NCI-H1694 treated with DMSO at 0.1 percent for 48 hours (cell line): Measurements from ENCODE around the gene CCT8.

ENCODE experiments used
- DNase-seq: peaks from one replicate; lab custom pipeline; 2025; lab: John Stamatoyannopoulos, UW

CCT8 gene, protein sequence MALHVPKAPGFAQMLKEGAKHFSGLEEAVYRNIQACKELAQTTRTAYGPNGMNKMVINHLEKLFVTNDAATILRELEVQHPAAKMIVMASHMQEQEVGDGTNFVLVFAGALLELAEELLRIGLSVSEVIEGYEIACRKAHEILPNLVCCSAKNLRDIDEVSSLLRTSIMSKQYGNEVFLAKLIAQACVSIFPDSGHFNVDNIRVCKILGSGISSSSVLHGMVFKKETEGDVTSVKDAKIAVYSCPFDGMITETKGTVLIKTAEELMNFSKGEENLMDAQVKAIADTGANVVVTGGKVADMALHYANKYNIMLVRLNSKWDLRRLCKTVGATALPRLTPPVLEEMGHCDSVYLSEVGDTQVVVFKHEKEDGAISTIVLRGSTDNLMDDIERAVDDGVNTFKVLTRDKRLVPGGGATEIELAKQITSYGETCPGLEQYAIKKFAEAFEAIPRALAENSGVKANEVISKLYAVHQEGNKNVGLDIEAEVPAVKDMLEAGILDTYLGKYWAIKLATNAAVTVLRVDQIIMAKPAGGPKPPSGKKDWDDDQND

DNA sequence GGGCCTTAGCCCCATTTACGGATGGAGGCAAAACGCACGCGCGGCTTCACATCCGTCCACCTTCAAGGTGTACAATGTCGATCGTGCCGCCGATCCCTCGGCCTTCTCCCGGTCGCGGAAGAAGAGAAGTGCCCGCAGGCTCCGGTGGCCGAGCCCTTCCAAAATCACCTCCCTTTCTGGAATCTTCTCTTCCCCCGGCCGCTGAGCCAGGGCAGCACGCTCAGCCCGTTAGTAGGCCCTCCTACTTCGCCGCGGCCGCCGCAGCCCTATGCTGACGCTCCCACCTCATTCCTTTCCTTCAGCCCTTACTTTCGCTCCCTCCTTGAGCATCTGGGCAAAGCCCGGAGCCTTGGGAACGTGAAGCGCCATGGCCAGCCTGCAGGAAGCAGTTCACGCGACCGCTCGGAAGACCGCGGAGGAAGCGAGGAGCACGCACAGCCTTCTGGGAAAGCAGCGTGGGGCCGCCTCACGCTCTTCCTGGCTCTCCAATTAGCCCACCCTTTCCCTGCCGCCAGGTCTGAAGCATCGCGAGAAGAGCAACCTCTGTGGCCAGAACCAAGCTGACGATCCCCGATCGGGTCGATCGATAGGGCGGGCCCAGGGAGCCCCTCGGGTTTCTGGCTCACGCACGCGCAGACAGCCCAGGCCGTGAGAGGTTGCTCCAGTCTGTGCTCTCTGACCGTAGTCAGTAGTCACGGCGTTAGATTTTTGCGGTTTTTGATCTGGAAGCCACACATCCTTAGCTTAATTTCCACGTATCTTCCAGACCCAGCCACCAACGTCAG lies at the start of gene CCT8:
TSS of gene CCT8 (minus strand) at position 427 of the 785 bp plus-strand sequence. CDS start at position 369, 58 bp downstream.
- DNase-seq: peak; percentile 100

DNA sequence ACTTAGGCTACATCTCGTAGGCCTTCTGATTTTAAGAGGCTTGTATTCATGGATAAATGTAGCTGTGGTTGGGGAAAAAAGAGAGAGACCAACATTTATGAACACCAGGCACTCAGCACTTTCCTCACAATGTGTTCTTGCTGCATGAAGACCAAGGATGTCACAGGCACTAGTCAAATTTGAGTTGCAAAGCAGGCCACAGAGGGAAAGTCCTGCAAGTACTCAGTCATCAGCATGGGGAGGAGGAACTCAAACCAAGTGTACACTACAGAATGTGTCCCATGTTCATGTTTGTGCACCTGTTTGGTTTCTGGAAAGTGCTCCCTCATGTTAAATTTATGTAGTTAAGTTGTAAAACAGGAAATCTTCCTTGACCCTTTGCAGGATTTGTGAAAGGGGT lies 48.3 kb upstream of the CCT8 start:
- no peak for DNase-seq

DNA sequence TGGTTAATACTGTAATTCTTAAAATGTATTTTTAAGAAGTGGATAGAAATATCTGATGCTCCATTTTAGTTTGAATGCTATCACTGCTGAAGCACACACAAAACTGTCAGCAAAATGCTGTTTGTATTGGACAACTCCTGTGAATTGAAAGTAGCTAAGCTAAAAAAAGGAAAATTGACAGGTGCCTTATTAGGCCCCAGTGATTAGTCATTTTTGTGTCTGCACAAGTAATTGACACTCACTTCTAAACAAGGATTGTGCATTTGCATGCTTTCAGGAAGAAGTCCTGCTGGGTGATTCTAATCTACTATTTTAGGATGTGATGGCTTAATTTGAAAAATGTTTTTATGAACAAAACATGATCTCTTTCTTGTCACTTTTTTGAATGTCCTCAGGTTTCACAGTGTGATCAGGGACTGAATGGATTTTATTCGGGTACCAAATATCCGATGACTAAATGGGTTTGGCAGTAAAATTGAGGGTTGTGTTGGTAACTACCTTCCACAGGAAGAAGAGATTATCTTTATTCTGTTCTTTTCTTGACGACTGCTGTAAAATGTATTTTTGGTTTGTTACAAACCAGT lies 44.0 kb upstream of the CCT8 start:
- no peak for DNase-seq

DNA sequence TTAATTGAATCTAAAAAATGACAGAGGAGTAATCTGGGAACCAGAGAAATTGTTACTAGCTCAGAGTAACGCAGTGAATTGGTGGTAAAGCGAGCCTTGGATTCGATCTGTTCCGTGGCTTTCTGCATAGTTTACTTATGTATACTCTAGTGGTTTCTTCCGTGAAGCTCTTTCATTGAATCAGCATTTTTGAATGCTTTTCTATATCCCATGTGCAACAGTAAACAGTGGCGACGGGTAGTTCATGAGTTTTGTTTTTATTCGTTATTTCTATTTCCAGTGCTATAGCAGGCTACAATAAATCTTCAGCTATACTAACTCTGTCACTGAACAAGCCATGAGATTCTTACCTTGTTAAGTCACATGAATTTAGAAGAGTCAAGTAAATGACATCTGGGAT lies 42.5 kb upstream of the CCT8 start:
- DNase-seq: no peak

DNA sequence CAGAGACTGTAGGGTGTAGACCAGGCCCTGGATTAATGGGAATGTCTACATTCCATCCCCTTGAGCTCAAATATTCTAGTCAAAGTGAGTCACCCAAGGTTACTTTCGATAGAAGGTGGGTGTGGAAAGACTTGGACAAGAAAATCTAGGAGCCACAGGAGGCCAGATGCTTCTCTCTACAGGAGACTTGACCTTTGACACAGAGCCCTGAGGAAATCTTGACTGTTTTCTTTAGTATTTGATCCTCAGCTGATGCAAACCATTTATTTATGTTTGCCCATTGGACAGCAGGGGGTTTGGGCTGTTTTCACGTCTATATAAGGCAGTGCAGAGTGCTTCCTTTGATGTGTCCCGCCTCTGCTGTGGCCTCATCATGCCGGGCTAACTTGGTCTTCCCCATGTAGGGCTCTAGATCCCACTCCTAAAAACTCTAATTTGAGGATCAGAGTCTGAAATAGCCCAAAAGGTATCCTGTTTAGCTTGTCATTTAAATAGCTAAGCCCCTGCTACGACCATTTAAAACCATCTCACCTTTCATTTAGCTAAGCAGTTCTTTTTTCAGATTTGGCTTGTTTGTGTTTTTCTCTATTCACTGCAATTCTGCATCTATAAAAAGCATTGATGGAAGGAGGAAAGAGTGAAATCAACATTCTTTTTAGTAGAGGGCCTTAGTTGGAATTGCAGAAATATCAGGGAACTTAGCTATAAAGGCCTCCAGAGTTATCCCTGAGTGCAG lies 41.5 kb upstream of the CCT8 start:
- no peak for DNase-seq

DNA sequence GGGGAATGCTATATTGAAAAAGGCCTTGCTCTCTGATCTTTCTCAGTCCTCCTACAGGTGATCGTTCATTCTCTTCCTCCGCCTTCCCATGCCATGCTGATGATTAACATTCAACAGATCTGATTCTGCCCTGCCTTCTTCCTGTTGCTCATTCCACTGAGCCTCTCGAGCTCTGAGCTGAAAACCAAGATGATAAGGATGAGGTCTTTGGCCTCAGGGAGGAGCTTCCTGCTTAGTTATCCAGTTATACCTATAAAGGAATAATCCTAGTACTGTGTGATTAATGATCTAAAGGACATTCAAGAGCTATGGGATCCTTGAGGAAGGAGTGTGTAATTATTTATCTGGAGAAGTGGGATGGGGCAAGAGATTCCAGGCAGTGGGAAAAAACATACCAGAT lies 31.8 kb upstream of the CCT8 start:
- no peak for DNase-seq

DNA sequence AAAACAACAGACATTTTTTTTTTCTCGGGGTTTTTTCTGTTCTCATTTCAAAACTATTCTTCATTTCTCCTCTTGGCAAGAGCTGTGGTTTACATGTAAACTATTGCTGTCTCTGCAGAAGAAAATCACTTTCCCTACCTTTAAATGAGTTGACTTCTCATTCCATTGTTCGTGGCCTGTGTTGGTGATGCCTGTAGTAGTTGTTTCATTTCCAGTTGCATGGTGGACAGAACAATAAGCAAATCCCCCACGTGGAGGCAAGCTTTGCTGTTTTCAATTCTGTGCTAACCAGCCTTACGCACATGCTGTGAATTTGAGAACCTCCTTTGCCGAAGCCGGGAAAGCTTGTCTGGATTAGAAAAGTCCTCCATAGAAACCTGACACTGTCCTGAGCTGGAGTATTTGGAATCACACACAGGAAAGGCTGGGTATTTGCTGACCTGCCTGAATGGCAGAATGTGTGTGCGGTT lies 30.8 kb upstream of the CCT8 start:
- no peak for DNase-seq

DNA sequence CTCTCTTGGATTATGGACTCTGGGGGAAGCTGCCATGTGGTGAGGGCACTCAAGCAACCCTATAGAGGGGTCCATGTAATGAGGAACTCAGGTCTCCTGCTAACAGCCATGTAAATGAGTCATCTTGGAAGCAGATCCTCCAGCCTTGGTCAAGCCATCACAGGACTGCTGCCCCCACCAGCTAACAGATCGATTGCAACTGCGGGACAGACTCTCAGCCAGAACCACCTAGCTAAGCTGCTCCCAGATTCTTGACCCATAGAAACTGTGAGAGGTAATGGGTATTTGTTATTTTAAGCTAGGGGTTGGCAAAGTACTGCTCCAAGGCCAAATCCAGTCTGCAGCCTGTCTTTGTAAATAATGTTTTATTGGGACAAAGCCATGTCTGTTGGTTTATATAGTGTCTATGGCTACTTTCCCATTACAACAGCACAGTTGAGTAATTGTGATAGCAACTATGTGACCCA lies 29.4 kb upstream of the CCT8 start:
- DNase-seq: no peak

DNA sequence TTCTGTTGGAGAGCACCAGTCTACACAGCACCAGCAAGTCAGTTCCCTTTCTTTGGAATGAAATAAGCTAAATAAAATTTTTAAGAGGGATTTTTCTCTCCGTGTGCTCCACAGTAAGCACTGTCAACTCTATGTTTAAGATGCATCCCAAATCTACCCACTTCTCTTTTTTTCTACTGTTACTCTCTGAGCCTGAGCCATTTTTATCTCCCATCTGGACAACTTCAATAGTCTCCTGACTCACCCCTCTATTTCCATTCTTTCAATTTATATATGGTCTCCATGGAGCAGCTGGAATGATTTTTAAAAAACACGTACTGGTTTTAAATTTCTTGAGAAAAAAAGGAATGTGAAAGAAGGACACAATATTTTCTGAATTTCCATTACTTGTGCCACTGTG lies 24.7 kb upstream of the CCT8 start:
- no peak for DNase-seq

DNA sequence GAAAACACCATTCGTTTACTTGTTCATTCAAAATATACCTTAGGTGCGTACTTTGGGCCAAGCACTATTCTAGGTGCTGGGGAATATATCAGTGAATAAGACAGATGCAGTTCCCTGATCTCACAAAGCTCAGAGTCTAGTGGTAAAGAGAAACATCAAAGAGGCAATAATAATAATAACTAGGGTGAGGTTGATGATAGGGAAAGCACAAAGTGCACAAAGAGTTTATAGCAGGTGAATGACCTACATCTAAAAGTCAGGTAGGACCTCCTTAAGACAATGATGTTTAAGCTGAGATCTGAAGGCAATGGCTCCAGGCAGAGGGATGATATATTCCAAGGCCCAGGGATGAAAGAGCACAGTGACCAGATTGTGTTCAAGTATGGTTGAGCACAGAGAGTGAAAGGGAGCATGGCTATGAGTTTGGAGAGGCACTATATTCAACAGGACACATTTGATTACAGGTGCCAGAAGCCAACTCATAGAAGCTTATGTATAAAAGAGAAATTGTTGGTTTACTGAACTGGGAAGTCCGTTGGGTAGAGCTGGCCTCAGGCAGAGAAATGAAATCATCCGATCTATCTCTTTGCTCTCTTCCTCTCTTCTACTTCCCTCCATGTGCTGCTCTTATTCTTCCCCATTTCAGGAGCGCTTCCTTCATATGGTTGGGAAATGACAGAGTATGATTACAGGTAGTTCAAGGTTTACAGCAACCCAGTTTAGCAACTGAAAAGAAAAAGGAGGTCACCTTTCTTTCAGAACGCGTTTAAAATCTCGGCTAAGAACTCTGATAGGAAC lies 23.0 kb upstream of the CCT8 start:
- no peak for DNase-seq

DNA sequence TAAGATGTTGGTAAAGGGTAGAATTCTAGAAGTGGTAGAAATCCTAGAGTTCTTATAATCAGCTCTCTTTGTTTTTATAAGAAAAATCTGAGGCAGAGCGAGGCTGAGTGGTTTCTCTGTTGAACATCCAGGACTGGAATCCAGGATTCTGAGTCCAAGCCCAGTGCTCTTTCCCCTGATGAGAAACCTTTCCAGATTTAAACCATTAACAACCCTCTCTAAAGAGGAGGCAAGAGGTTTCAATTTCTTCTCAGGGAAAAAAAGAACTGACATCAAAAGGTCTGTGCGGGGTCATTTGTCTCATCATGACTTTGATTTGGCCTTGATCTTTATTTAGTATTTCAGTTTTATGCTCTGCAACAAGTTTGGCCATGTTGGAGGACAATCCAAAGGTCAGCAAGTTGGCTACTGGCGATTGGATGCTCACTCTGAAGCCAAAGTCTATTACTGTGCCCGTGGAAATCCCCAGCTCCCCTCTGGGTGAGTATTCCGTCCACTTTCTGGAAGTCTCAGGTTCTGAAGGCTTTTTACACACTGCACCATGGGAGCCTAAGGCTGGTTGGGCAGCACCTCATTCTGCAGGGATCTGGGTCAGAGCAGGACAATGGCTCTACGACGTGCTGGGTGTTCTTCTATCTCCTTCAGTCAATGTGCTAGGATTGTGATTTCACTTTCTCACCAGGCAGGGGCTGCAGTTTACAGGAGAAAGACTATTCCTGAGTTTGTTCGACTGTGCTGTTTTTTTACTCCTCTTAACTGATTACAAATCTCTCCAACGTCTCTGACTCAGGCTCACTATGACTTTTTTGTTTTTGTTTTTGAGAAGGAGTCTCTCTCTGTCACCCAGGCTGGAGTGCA lies 18.9 kb upstream of the CCT8 start:
- DNase-seq: no peak

DNA sequence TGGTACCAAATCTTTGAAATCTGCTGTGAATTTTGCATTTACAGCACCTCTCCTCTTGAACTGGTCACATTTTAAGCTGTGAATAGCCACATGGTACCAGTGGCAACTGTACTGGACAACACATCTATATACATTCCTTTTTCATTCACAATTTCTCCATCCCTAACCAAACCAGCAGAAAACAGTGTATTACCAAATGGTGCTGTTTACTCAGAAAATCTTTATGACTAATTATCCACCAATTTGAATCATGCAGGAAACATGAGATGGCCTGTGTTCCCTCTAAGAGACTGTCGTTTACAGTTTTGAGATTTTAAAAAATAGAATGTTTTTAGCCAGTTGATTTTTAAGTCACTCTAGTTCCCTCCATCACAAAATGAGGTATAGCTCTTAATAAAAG lies 17.6 kb upstream of the CCT8 start:
- DNase-seq: no peak

DNA sequence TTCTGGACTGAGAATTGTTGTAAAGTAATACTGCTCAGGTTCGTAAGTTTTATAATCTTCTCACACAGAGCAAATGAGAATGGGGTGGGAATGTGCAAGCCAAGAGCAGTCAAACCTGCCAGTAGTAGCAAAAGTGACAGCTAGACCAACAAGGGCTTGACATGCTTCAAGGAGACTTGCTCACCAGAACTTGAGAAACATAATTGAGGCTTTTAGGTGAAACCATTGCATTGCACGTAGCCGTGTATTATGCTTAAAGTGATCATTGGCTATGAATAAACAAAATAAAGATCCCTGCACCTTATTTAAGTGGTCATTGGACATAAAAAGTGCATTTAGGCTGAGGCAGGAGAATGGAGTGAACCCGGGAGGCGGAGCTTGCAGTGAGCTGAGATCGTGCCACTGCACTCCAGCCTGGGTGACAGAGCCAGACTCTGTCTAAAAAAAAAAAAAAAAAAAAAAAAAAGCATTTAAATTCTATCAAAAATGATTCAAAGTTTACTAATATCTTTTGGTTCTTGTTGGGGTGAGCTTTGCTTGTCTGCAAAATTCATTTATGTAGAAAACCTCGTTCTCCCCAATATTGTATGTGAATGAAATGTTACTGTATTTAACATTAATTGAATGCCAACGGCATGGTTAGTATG lies 11.8 kb upstream of the CCT8 start:
- no peak for DNase-seq

DNA sequence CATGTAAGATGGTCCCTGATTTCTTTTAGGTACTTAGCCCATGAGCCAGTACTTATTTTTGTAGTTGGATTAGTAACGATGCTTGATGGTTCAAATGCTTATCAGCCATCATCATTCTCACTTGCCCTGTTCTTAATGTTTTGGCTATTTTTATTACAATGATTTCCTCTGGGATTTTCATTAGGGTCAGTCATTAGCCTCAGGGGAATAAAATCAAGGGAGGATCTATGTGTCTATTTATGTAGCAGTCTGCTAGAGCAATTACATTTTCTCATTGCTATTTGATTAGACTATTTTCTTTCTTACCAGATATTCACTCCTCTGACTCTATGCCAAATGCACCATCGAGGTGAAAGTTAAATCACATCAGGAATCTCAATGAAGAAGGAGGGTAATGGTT lies 10.9 kb upstream of the CCT8 start:
- no peak for DNase-seq

DNA sequence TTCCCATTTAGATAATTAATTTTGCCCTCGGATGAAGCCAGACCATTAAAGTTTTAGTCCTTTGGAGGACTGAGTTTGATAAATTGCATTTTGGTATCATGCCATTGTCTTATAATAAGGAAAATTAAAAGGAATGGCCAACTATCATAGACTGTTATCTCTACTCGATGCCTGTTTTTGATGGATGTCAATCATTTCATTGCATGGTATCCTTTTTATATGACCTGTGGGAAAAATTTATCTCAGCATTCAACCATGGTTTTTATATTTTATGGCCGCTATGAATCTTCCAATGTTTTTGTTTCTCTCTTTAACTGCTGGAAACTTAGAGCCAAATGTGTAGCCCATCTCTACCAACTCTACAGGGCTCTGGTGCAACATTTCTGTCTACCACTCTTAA lies 9.9 kb upstream of the CCT8 start:
- DNase-seq: no peak

DNA sequence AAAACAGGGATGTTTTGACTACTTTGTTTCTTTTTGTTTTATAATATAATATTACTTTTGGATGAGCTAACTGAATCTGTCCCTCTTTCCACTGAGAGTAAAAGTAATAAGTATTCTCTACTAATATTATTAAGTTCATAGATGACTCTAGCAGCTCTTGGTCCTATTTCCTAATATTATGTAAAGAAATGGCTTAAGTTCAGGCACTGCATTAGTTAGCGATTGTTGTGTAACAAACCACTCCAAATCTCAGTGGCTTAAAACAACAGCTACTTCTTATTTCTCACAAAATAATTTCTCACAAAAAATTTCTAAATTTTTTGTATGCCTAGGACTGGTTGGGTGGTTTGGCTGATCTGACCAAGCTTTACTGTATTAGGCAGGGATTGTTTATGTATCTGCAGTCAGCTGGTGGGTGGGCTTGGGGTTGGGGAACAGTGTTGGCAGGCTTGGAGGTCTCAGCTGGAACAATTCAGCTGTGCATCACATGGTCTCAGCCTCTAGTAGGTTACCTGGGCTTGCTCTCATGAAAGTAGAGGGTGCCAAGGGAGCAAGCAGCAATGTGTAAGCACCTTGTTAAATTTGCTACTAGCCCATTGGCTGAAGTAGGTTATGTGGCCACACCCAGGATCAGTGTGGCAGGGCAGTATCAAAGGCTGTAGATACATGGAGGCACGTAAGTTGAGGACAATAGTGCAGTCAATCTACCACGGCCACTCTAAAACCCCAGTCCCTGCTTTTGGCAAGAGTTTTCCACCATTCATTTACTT lies 8.8 kb upstream of the CCT8 start:
- DNase-seq: no peak

DNA sequence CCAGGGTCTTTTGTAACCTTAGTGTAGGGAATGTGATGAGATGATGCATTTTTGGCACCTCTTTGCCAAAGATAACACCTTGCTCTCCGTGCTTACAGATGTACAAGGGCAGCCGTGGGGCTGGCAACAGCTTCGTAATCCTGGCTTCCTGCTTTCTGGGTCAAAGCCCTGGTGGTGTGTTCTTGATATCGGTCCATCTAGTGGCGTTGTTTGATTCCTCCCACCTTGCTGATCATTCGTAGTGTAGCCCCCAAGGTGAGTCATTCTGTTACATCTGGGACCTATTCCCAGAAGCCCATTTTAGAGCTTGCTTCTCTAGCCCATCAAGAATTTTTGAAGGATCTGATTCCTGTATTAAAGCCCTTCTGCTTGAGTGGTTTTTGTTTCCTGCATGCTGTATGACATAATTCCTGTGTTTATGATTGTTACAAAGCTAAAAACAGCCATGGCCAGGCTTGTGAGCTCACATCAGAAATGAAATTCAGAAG lies 7.0 kb upstream of the CCT8 start:
- no peak for DNase-seq
